HCEC 1CT (cell line): ENCODE measurements around the gene SEMA3B.
"Not testable (repeated sequence)": the region's sequence is repeated elsewhere in the genome, so short reads cannot be mapped to it uniquely, and the experiment has no call there.

ENCODE experiments used
- DNase-seq: peaks from one replicate; pipeline ENCODE4 v3.0.0-alpha.2; 2017

SEMA3B gene

GRCh38 chr3:50268703-50269451 lies at the start of gene SEMA3B:
SEMA3B (plus strand) TSS chr3:50269147; CDS start chr3:50269241, 94 bp downstream.
- no peak for DNase-seq

- no peak for DNase-seq
Observed at GRCh38 chr3:50219285-50219684, 49.7 kb upstream of the SEMA3B start.

GRCh38 chr3:50220109-50220508 lies 48.8 kb upstream of the SEMA3B start:
- DNase-seq = no peak

GRCh38 chr3:50221051-50221410 lies 47.9 kb upstream of the SEMA3B start:
- DNase-seq = no peak

DNA sequence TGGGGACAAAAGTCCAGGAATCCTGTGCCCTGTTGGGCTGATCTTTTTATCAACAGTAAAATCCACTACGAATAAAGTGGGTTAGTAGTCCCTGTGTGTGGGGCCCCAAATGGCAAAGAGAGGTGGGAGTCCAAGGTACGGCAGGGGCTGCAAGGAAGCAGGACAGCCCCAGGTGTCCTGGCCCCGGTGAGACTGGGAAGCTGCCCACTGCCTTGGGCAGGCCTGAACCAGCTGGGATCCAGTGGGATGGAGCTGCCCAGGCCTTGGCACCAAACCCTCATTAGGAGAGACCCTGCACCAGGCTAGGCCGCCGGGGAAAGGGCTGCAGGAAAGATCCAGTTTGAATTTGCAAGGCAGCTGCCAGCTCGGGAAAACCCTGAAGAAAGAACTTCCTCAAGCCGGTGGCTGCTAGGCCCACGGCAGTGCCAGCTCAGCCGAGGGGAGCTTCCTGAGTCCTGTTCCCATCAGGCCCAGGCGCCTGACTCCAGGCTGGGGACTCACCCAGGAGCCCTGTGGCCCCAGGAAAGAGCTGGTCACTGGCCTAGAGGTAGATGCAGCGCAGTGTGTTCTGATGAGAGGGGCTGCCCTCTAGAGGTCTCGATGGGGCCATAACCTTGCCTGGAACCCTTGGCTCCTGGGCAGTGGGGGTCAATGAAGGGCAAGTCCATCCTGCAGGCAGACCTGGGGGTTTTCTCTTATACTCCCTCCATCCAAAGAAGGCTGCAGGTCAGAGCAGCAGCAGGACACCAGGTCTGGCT lies 47.4 kb upstream of the SEMA3B start:
- DNase-seq = no peak

DNA sequence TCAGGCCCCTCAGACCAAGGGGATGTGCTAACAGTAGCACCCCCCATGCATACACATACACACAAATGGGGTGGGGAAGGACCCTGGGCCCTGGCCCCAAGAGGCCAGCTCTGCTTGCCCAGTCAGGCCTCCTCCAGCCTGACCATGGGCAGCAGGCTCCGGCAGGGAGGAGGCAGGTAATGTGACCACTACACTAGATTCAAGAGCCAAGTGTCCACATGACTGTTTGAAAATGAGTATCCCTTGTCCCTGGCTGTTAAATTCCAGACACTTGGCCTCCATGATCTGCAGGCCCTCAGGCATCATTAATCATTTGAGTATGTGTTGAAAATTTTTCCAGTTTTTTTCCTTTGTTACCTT lies 46.8 kb upstream of the SEMA3B start:
- no peak for DNase-seq

DNA sequence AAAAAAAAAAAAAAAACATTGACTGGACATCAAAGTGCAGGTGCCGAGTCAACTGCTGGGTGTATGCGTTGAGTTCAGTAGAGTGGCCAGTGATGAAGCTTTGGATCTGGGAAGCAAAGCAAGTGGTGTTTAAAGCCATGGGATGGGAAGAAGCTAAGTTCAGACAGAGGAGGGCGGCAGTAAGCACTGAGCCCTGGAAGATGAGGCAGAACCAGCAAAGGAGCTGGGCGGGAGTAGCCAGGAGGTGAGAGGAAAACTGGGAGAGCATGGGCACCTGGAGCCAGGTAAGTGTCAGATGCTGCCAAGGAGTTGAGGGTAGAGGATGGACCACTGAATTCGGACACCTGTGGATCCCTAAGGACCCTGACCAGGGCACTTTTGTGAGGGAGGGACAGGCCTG lies 44.3 kb upstream of the SEMA3B start:
- no peak for DNase-seq

DNA sequence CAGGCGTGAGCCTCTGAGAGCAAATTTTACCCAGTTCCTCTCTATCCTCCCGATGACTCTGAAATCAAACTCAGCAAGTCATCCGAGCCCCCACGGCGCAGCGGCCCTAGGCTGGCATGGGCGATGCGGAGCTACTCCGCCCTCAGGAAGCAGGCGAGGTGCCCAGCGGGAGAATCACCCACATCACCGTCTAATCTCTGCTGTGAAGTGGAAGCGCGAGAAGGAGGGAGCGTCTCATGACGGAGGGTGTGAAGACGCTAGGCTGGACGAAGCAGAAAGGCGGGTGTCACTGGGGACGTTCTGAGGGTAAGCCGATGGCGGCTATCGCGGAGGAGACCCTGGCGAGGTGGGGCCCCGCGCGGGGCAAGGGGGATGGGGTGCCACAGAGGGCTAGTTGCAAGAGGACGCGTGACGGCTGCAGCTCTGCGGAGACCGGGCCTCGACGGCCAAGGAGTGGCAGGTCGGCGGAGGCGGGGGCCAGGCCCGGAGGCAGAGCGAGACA lies 42.0 kb upstream of the SEMA3B start:
- DNase-seq = peak; percentile 37

GRCh38 chr3:50227390-50228183 lies 41.4 kb upstream of the SEMA3B start:
- DNase-seq = peak; percentile 90

- not testable (repeated sequence) for DNase-seq
Observed at GRCh38 chr3:50228184-50228763, 40.7 kb upstream of the SEMA3B start.

GRCh38 chr3:50229490-50229889 lies 39.5 kb upstream of the SEMA3B start:
- no peak for DNase-seq

- no peak for DNase-seq
Observed at GRCh38 chr3:50230104-50230793, 38.7 kb upstream of the SEMA3B start.

GRCh38 chr3:50230794-50231125 lies 38.2 kb upstream of the SEMA3B start:
- no peak for DNase-seq

- no peak for DNase-seq
Observed at GRCh38 chr3:50231581-50231980, 37.4 kb upstream of the SEMA3B start.

DNA sequence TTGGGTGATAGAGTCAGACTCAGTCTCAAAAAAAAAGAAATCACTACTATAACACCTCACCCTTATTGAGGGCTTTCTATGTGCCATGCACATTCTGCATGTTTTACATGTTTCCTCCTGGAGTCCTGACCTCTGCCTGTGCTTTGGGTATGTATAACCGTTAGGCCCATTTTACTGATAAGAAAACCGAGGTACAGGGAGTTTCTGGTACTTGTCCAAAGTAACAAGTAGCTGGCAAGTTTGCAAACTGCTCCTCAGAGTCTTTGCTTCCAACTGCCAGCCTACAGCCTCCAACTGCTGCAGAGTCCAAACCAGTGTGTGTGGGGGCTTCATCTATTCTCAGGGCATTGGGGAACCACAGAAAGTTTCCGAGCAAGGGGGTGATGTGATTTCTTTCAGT lies 36.6 kb upstream of the SEMA3B start:
- no peak for DNase-seq

DNA sequence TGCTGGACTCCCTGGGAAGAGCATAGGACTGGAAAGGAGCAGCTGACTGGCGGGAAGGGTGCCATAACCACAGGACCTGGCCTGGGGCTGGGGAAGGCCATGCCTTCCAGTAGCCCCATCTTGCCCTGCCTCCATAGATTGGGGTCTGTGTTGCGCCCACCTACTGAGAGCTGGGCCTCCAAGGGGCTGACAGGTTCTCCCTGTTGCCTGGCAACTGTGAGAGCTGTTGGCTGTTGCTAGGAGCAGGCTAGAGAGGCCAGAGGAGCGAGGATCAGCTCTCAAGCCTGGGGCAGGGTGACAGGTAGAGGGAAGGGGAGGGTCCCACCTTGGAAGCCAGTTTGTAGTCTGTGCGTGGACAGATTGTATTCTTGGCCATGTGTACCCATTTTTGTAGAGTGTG lies 35.8 kb upstream of the SEMA3B start:
- DNase-seq = no peak

- DNase-seq = peak; percentile 99
Observed at GRCh38 chr3:50235716-50236483, 33.0 kb upstream of the SEMA3B start, which contains the start of gene GNAI2. GNAI2 (plus strand) TSS chr3:50236204; CDS start chr3:50236336, 132 bp downstream.

GRCh38 chr3:50236484-50237132 lies 32.3 kb upstream of the SEMA3B start:
- DNase-seq = no peak

GRCh38 chr3:50237133-50237651 lies 31.8 kb upstream of the SEMA3B start:
- peak; percentile 45 for DNase-seq

DNA sequence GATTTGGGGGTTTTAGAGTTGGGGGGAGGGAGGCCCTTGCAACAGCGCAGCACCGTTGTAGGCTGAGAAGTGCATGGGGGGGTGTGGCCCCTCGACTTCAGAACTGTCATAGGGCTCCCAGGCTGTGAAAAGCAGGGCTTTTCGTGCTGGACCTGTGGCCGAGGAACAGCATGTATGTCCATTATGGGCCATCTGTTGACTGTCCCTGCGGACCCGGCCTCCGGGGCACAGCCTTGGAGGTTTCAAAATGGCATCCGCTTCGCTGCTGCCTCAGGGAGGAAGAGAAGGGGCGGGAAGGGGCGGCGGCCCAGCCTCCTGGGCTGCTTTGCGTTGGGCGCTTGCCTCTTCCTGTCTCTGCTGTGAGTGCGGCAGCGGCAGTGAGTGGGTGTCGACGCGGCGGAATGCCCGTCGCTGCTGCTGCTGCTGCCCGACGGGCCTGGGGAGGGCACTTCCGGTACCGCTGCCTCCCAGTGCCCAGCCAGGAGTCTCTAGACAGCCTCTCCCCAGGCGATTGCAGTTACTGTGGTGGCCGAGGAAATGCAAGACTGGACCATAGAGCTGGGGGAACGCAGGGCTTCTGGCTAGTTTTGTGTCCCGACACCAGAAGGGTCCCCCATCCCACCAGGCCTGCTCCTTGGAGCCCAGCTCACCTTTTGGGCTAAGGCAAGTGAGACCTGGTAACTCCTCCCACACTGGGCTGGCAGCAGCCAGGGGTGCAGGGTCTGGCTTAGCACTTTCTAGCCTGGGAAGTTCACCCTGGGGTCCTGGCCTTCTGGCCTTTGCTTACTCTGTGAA lies 31.0 kb upstream of the SEMA3B start:
- peak; percentile 83 for DNase-seq
